AG09309 (cell line): ENCODE measurements around the gene SLN.
"Not testable (repeated sequence)": the region's sequence is repeated elsewhere in the genome, so short reads cannot be mapped to it uniquely, and the experiment has no call there.

ENCODE experiments used
- DNase-seq: peaks from one replicate; pipeline ENCODE4 v3.0.0-alpha.2; 2010; ENCODE audit warnings: low read depth
- H3K4me3 ChIP-seq: 2 replicates; pipeline ENCODE4 v1.5.1; 2011; ENCODE audit warnings: mild to moderate bottlenecking, low read depth, low read length, moderate library complexity; ENCODE audit not compliant: control insufficient read depth
- CTCF ChIP-seq: IDR thresholded peaks from 2 replicates; pipeline ENCODE4 v1.5.1; 2011; ENCODE audit warnings: mild to moderate bottlenecking, low read depth, low read length, inconsistent platforms; ENCODE audit not compliant: insufficient read depth, control insufficient read depth; ENCODE audit errors: missing control alignments

The SLN gene

GRCh38 chr11:107711861-107712755 is at the start of gene SLN:
Gene SLN (minus strand): TSS chr11:107712056.
- DNase-seq, result no peak
- no peak for TF ChIP-seq CTCF
- H3K4me3 ChIP-seq, result no peak within 1 kb of the TSS

- DNase-seq, H3K4me3 ChIP-seq: not testable (repeated sequence)
These were observed 47.0 kb upstream of the SLN start for GRCh38 chr11:107758719-107759355.

GRCh38 chr11:107757661-107758060 is 45.8 kb upstream of the SLN start:
- TF ChIP-seq CTCF, result no peak
- DNase-seq, result no peak
- H3K4me3 ChIP-seq, result no peak overlapping the region

GRCh38 chr11:107756553-107756952 is 44.7 kb upstream of the SLN start:
- no peak overlapping the region for H3K4me3 ChIP-seq
- TF ChIP-seq CTCF, result no peak
- no peak for DNase-seq

- no peak for TF ChIP-seq CTCF
- DNase-seq, result no peak
- H3K4me3 ChIP-seq, result no peak overlapping the region
These were observed 41.3 kb upstream of the SLN start for GRCh38 chr11:107752949-107753822.

- H3K4me3 ChIP-seq, result no peak overlapping the region
- no peak for DNase-seq
- no peak for TF ChIP-seq CTCF
These were observed 40.7 kb upstream of the SLN start for GRCh38 chr11:107752508-107752907.
